Lower leg skin (tissue), 4 donors: ENCODE data around the gene ASTN1. TPM values are rescaled to one million over a fixed set of nuclear protein-coding genes. Genes with fewer than 3 reads are reported as not detected.

ENCODE experiments used
- DNase-seq, 2 donors: peaks; one replicate each; pipeline ENCODE4 v3.0.0-alpha.2; 2019; ENCODE audit warnings: low spot score in 2 of 2
- H3K4me3 ChIP-seq: fragments of 200-600 bp; sonication (generic); 2 replicates; pipeline ENCODE4 v1.5.1; 2017; ENCODE audit warnings: mild to moderate bottlenecking, low read depth; ENCODE audit not compliant: poor library complexity, severe bottlenecking
- POLR2A ChIP-seq, 2 donors: fragments of 450-650 bp; IDR thresholded peaks; one replicate each; pipeline ENCODE4 v1.6.1; 2016 to 2017; ENCODE audit warnings: antibody characterized with exemption in 2 of 2, mild to moderate bottlenecking in 1 of 2, moderate library complexity in 1 of 2
- WGBS, 2 donors: methylation state at CpG; one replicate each; pipeline ENCODE4 v1.1.5; 2018; 5-methylcytosine and 5-hydroxymethylcytosine counted together
- intact Hi-C: fragments of 100-400 bp; cut with DNase I; formaldehyde crosslinking; loops from one replicate; pipeline ENCODE4 v1.15.0; 2023; ENCODE audit warnings: low total_unique reads
- microRNA counts, 2 donors: library from miRNA; unstranded; fragments of <30 nt; microRNA quantifications; one replicate each; lab custom pipeline; 2016
- microRNA-seq, 2 donors: library from miRNA; unstranded; fragments of <30 nt; microRNA quantifications; one replicate each; pipeline ENCODE4, GENCODE V29; 2016; ENCODE audit warnings: borderline replicate concordance in 2 of 2, borderline number of aligned reads in 1 of 2
- total RNA-seq, 4 donors: library from RNA; depleted of rRNA; stranded (reverse); fragments of >200 nt; gene quantifications; one replicate each; pipeline ENCODE4 v1.1.0, GENCODE V29; 2016
- TF ChIP-seq, protein P1 (sequence below), 3 donors: fragments of 450-650 bp; IDR thresholded peaks; one replicate each; pipeline ENCODE4 v1.5.1; 2016; ENCODE audit warnings: antibody characterized with exemption in 3 of 3, mild to moderate bottlenecking in 3 of 3, moderate library complexity in 2 of 3

The ASTN1 gene
- total RNA-seq, 4 donors from 2014 or later, result 0.10 to 0.26 TPM; not detected in 2

DNA sequence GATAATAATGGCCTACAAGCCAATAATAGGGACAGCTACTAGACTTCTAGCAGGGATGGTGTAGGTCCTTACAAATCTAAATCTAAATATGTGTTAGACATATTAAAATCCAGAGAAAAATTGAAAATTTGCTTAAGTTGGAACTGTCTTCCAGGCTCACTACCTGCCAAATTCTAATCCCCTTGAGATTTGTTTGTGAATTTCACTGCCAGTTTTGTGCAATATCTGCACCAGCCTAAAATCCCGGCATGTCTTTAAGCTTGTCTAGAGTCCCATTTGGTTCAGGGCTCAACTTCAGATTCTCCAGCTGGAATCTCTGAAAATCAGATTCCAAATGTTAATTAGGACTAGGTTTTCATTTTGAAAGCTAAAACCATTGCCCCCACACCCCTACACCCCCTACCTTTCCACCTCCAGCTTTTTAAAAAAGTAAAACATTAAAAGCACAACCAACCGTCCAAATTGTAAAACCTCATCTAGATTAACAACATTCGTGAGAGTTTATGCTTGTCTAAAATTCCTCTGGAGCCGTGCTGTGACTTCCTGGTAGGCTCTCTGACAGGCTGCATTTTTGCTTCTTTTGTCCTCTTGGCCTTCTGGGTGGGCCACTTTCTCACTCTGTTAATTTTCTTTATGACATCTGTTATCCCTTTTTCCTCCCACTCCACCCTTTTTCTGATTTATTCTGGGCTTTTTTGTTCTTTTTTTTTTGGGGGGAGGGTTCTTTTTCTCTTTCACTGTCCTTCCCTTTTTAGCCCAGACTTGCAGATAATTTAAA is 352.8 kb downstream of the ASTN1 start:
- 10 to 15% methylated on average over 4 of the region's 4 CpGs for WGBS, 2 donors
- intact Hi-C loops, result no loop called here
- TF ChIP-seq POLR2A (IDR thresholded peaks at IDR 0.05), result no peak
- TF ChIP-seq, protein P1, sequence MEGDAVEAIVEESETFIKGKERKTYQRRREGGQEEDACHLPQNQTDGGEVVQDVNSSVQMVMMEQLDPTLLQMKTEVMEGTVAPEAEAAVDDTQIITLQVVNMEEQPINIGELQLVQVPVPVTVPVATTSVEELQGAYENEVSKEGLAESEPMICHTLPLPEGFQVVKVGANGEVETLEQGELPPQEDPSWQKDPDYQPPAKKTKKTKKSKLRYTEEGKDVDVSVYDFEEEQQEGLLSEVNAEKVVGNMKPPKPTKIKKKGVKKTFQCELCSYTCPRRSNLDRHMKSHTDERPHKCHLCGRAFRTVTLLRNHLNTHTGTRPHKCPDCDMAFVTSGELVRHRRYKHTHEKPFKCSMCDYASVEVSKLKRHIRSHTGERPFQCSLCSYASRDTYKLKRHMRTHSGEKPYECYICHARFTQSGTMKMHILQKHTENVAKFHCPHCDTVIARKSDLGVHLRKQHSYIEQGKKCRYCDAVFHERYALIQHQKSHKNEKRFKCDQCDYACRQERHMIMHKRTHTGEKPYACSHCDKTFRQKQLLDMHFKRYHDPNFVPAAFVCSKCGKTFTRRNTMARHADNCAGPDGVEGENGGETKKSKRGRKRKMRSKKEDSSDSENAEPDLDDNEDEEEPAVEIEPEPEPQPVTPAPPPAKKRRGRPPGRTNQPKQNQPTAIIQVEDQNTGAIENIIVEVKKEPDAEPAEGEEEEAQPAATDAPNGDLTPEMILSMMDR (IDR thresholded peaks at IDR 0.05), result no peak
- H3K4me3 ChIP-seq, result no peak overlapping the region
- no peak for DNase-seq

DNA sequence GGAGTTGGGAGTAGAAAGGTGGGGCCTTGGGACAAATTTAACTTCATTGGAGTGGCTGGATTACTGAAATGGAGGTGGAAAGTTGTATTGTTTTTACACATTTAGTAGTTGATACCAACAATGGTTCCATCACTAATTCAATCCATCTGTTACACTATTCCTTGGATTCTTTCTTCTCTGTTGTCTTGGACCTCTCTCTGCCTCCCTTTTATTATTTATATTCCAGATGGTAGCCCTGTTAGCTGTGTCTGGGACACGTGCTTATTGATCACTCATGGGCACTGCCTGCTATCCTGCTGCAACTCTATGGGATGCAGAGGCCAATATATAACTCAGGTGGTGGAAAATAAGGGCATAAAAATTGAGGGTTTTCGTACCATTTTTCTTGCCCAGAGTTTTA is 355.2 kb downstream of the ASTN1 start:
- DNase-seq, result no peak
- TF ChIP-seq, protein P1 (IDR thresholded peaks at IDR 0.05), result no peak
- no peak for TF ChIP-seq POLR2A (IDR thresholded peaks at IDR 0.05)
- no peak overlapping the region for H3K4me3 ChIP-seq
- WGBS, 2 donors, result 69 to 72% methylated on average over 2 of the region's 2 CpGs
- intact Hi-C loops, result no loop called here

MicroRNAs within 50 kb of the gene (microRNA counts, 767-probe panel; counts per million panel counts)
- microRNA hsa-miR-488-3p (lab: Ali Mortazavi, UCI), result 0 to 358 counts per million in 2 donors

Small RNA genes within 50 kb of the gene (microRNA-seq; reads per million reads assigned to microRNA genes)
- 0 to 0.57 reads per million in 2 donors for gene MIR488

Other genes with a start within 250 kb of the ASTN1 start
- gene BRINP2, start 6.2 kb upstream of the ASTN1 start, total RNA-seq, result under 1 TPM in 2 of 4 donors, not detected in 2; 0.26 to 0.42 TPM